GM21737 (cell line): ENCODE results near the gene XRCC3.

ENCODE experiments used
- ATAC-seq: cut with Tn5 transposase; IDR thresholded peaks from one replicate; pipeline ENCODE4 v1.9.1; 2021; ENCODE audit warnings: mild to moderate bottlenecking, moderate library complexity; ENCODE audit not compliant: unreplicated experiment

XRCC3 gene

DNA sequence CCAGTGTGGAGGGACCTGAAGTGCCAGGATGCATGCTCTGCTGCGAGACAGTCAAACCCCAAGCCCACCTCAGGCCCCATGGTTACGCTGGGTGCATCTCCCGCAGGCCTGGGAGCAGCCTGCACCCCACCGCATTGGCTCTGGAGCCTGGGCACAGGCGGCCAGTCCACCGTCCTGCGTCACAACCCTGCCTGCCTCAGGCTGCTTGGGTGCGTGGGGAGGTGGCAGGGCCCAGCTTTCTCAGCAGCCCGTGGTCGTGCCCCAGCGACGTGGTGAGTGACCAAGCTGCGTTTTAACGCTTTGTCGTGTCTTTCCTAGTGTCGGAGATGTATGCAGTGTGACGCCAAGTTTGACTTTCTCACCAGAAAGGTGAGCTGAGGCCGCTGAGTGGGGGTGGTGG, 11.2 kb upstream of the XRCC3 start:
- ATAC-seq: no peak

DNA sequence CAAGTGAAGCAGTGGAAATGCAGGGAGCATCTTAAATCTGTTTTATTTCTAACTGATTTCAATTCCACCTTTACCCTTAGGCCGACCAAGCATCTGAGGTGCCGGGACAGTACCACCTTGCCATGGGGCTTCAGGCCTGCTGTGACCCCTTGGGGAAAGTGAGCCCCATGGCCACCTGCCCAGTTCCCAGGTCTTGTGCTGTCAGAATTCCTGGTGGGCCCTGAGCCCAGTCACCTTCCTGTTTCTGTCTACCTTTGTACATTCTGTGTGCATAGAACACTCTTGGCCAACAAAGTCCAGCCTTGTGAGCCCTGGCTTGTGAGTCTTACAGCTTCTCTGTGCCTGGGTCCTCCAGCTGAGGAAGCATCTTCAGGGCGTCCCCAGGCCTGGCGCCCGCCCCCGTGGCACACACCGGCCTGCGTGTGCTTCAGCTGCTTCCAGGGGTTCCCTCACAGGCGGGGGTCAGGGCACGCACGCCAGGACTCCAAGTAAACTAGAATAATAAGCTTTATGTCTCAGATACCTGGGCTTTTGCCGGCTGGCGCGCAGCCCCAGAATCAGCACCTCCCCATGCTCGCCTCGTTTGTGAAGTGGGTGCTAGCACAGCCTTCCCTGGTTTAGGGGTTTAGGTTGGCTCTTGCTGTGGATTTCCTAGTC, 10.6 kb upstream of the XRCC3 start:
- ATAC-seq: no peak

DNA sequence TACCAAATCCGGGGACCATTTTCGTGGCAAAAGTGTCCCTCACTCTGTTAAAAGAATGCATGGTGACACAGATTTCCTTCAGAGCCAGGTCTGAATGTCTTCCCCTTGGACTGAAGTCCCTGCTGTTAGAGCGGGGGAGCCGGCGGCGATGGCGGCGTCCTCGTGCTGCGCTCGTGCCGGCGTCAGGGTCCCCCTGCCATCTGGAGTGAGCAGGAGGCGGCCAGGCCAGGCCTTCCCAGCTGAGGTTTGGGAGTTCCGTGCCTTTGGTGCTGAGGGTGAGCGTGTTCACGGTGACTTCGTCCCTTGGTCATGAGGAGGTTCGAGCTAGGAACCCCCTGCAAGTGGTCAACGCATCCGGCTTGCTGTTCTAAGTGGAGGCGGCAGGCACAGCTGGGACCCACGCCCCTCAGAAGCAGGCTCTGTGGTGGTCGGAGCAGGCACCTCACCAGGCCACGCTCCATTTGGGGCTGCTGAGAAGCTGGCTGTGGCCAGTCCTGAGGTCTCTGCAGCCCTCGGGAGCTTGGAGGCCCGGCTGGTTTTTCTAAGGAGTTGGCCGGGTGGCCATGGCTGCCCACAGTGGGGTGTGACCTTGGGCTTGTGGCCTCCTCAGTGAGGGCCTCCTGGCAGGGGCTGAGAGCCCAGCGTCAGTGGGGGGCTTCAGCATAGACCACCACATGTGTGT, 9.9 kb upstream of the XRCC3 start:
- no peak for ATAC-seq

DNA sequence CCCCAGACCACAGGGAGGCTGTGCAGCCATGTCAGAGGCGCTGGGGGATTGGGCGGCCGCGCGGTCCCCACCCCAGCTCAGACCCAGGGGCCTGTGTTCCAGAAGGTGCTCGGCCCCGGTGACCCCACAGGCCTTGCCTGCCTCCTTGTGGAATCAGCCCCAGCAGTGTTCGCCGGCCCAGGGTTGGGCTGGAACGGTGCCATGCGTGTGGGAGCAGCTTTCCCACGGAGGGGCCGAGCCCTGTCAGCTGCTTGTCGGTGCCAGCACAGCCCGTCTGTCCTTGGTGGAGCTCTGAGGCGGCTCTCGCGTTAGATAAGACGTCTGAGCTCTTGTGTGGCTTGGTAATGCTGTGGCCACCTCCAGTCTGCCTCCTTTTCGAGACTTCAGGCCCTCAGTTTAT, 8.9 kb upstream of the XRCC3 start:
- no peak for ATAC-seq

DNA sequence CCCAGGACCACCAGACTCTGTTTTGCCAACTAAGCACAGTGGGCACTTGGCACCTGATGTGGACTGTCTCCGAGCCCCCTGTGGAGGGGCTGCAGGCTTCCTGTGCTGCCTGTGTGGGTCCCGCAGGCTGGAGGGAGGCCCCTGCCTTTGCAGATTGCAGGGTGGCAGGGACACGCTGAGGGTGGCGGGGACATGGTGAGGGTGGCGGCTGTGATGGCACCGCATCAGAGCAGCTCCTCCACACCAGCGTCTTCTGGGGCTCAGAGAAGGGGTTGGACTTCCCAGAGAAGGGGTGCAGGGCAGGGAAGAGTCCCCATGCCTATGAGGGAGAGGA, 8.5 kb upstream of the XRCC3 start:
- ATAC-seq: no peak

DNA sequence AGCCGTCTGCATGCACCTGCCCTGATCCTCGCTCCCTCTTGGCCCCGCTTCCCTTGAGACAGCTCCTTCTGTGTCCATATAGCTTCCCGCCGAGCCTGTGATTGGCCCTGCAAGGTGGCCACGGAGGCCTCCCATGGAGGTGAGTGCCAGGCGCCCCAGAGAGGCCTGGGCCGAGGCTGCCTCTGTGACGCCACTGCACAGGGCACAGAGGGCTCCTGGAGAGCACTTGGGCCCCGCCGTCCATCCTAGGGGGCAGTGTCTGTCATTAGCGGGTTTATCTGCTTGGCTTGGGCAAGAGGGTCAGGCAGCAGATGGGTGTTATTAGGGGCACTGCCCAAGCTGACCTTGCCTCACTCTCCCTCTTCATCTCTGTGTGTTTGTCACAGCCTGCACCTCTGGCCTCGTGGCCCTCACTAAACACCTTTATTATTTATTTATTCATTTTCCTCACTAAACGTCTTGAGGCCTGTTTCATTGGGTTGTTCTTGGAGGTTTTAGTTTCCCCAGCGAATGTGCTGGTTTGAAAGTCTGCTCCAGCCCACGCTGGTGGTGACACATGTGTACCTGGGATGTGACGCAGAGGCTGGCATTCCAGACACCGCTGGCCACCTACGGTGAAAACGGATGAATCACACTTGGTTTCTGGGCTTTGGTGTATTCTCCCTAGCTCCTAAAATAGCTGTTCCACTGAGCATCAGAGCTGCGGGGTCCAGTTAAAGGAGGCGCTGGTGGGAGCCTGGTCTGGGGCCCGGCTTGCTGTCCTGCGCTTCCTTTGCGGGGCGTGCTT, 6.3 kb upstream of the XRCC3 start:
- ATAC-seq: no peak

DNA sequence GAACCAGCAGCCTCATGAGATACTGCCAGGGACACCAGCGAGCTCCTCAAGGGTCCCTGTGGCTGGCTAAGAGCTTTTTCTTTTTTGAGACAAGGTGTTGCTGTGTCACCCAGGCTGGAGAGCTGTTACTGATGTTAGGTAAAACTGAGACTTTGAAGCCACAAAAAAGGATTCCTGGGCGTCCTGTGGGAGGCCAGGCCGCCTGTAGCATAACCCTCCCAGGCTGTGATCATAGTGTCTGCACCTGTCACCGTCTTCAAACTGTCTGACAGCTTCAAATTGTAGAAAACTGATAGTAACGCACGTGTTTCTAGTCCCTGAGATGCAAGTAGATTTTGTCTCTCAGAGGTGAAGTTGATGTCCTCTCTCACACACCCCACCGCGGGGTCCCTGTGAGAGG, 4.5 kb upstream of the XRCC3 start:
- ATAC-seq: no peak

DNA sequence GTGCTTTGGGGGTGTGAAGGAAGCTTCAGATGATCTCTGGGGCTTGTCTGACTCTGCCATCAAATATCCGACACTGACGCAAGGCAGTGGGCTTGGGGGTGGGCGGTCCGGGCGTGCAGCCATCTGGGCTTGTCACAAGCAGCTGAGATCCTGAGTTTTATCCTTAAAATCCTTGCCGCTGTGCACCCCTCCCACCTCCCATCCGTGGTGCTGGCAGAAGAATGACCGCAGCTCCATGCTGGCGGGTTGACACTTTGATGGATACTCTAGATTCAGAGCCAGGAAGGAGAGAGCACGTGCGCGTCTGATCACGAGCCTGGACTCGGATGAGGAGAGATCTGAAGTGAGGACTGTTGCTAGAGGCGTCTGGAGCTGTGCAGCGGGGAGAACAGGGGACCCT, 3.3 kb upstream of the XRCC3 start:
- no peak for ATAC-seq

DNA sequence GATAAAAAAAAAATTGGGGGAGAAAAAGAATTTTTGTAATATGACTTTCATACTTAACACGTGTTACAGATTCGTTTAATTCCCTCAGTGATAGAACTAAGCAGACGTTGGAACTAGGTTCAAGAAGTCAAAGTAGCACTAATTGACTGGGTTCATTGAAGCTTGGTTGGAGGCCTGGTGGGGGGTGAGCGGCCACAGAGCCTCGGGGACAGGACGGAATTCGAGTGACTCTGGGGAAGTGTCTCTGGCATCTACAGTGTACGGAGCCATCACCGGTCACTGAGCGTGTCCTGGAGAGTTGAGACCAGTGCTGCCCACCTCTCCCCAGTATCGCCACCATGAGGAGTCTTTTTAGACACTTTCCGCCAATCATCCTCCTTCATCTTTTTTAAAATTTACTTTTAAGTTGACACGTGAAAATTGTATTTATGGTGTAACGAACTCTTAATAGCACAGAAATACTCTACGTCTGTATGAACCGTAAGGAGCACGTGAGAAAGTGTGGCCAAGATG, 1.7 kb upstream of the XRCC3 start:
- ATAC-seq: no peak

DNA sequence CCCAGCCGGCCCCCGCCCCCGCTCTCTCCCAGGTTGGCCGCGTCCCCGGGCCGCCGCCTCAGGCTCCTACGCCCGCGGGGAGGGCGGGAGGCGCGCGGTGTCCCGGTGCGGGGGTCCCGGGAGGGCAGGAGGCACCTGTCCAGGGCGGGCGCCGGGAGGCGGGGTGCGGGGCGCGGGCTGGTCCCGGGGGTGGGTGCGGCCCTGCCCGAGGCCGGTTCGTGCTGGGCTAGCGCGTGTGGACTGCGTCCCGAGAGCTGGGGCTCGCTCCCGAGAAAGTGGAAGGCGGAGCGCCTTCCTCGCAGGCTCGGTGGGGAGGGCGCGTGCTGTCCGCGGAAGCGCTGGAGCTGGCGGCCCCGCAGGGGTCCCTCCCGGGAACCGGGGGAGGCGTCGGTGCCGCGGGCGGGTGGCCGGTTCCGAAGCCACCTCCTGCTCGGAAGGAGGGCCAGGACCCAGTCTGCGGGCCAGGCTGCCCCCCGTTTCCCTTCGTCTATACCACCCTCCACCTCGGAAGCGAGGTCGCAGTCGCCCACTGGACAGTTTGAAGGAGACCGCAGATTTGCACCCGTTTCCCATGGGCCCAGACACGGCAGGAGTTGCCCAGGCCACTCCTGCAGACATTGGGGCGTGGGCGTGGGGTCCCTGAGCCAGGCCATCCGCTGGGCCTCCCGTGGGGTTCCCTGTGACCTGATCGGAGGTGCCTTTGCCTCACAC, 995 bp upstream of the XRCC3 start:
- ATAC-seq: peak; percentile 1

DNA sequence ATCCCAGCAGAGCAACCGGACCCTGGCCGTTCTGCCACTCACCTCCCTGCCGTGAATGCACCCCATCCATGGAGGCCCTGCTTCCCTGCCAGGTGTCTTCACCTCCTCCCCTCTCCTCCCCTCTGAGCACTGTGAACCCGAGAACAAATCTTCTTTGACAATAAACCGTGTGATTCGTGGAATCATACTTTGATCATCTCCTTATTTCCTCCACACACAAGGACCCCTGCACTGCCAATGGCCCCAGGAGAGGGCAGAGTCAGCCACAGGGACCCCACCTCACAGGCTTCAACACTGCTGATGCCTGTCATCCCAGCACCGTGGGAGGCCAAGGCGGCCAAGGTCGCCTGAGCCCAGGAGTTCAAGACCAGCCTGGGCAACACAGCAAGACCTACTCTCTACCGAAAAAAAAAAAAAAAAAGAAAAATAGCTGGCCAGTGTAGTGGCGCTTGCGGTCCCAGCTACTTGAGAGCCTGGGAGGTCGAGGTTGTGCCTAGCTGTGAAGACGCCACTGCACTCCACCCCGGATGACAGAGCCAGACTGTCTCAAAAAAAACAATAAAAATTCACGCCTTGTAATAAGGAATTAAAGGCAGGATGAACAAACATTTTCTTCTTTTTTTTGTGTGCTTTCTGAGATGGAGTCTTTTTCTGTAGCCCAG, 1.1 kb downstream of the XRCC3 start:
- ATAC-seq: no peak

DNA sequence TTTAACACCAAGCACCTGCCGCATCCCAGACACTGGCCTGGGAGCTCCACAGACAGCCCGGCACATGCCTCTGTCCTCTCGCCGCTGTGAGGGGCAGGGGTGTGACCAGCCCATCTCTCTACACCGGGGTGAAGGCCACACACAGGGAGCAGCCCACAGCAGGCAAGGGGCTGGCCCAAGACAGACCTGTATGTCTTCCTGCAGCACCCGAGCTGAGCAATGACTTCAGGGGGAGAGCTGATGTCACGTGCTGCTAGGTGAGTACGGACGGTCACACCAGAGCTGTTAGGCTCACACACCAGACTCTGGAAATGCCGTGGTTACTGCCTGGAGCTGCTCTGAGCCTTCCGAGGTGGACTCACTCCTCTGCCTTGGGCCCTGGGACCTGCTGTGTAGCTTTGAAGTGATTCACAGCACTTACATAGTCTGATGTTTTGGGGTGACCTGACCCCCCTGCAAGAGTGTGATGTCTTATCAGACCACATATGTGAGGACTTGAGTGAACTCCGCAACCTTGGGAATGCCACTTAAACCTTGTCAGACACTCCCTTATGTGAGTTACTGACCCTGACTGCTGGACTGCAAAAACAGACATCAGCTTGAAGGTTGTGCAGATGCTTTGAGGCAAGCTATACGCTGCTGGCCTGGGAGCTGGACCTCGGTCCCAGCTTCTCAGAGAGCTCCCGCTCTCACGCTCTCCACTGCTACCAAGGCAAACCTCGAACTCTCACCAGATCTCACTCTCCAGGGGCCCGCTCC, 1.8 kb downstream of the XRCC3 start:
- no peak for ATAC-seq

DNA sequence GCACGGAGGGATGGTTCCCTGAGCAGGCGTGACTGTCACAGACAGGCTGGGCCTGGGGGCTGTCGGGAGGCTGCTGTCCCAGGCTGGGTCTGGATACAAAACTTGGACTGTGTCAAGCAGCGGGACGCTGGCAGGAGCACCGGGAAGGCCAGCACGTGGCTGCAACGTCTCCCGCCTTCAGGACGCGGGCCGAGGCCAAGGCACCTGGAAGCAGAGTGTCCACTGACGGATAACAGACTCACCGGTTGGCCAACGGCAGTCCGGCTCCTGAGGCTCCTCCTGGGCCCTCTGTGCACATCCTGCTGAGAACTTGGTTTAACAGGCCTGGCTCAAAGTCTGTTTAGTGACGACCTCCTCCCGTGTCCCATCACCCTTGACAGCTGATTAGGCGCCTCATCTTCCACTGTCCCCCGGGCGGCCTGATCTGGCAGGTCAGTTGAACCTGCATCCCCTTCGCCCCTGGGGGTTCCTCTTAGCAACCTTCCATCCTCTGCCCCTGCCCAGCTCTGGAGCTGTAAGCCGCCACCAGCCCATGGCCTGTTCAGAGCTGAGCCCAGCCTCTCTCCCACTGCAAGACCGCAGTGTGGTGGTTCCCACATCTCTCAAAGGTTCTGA, 2.5 kb downstream of the XRCC3 start:
- no peak for ATAC-seq

DNA sequence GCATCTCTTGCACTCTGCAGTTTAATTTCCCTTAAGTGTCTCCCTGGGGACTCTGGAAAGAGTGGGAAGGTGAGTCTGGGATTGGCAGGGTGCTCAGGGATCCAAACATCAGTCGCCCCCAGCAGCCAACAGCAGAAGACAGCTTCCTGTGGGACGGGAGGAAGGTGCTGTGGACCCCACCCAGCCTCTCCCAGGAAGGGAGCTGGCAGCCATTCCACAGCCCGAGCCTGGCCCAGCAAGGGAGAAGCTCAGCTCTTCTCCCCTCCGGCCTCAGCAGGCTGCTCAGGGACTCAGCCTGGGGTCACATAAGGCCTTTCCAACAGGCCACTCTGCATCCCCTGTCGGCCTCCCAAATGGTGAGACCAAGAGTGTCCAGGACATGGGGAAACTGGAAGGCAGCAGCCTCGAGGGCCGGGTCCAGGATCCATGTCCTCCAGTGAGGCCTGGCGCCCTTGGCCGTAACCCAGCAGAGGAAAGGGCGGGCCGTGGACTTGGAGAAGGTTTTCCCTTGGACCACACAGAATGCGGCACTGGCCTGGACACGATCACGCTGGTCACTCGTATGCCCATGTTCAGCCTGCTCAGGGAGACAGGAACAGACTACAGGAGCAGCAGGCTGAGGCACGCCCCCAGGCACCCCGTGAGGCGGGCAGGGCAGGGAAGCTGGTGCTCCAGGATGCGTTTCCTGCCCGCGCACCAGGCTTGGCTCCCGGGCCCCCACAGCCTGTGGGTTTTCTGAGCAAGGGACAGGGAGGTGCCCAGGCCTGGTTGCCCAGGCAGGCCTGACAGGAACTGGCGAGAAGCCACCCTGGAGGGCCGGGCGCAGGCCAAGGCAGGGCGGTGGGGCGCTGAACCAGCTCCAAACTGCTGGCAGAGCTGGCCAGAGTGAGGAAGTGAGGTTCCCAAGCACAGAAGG, 3.5 kb downstream of the XRCC3 start:
- no peak for ATAC-seq

DNA sequence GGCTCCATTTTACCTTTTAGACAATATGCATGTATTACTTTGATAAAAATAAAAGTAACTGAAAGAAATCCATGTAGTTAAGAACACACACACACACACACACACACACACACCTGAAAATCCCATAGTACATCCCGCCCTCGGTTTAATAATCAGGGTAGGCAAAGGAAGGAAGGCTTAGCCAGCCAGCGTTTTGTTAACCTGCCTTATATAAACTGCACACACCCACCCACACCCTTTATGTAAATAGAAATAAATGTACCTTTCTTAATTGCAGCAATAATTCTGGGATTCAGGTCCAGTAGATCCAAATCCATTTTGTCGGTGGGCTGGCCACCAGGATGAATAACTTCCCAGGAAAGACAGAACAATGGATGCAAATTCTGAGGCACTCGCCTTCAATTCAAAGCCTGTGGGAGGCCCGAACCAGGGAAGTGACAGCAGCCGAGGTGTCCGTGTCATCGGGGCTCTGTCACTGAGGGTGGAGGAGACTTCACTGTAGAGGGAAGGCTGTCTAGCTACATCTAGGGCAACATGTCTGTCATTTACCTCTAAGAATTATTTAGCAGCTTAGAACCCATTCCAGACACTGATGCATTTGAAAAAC, 4.4 kb downstream of the XRCC3 start:
- ATAC-seq: no peak

DNA sequence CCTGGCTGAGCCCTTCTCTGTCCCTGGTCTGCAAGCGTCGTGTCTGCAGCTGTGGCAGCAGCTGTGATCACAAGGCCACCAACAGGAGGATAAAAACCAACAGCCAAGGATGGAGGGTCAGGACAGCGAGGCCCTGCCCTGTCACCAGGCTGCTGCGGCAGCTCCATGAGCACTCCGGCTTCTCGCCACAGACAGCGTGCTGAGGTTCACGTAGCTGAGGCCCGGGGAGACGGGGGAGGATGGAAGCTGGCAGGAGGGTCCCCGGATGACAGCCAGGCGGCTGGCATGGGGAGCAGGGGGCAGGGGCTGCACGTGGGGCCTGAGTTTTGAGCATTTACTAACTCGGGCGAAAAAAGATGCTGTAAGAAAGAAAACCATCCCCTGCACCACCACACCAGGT, 5.4 kb downstream of the XRCC3 start:
- no peak for ATAC-seq

DNA sequence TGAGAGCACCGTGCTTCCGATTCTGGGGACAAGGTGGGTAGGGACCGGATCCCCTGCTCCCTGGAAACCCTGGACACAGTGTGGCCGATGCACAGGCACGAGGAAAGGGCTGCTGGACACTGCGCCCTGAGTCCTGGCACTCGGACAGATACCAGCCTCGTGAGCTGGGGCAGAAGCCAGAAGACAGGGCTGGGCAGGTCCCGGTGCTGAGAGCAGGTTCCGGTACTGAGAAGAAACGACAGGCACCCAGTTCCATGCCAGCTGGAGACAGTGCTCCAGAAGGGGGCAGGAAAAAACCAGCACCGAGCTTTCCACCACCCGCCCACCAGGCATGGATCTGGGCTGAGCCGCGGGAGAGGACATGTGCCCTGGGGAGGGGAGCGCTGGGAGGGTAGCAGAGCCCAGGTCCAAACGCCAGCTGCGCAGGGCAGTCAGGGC, 6.5 kb downstream of the XRCC3 start:
- no peak for ATAC-seq
